H1 (cell line): Measurements from ENCODE around the gene POTEH.
"Not testable (repeated sequence)": the region's sequence is repeated elsewhere in the genome, so short reads cannot be mapped to it uniquely, and the experiment has no call there.

ENCODE experiments used
- E2F6 ChIP-seq: IDR thresholded peaks from 2 replicates; pipeline ENCODE4 v1.6.1; 2012; ENCODE audit warnings: inconsistent platforms
- EGR1 ChIP-seq: IDR thresholded peaks from 2 replicates; pipeline ENCODE4 v1.6.1; 2011; ENCODE audit warnings: low read depth, low read length, borderline replicate concordance
- TF ChIP-seq, protein P1 (sequence below), 3 experiments: IDR thresholded peaks; 1 replicate in 2 of 3; 2 replicates in 1 of 3; pipeline versions ENCODE4 v1.5.1 to v1.6.1; 2011; ENCODE audit warnings: low read length in 3 of 3, mild to moderate bottlenecking in 3 of 3, inconsistent platforms in 2 of 3, low read depth in 1 of 3, moderate library complexity in 1 of 3; ENCODE audit not compliant: insufficient read depth in 1 of 3; ENCODE audit errors: control extremely low read depth in 1 of 3

- not testable (repeated sequence) for TF ChIP-seq EGR1, E2F6
- TF ChIP-seq, protein P1, sequence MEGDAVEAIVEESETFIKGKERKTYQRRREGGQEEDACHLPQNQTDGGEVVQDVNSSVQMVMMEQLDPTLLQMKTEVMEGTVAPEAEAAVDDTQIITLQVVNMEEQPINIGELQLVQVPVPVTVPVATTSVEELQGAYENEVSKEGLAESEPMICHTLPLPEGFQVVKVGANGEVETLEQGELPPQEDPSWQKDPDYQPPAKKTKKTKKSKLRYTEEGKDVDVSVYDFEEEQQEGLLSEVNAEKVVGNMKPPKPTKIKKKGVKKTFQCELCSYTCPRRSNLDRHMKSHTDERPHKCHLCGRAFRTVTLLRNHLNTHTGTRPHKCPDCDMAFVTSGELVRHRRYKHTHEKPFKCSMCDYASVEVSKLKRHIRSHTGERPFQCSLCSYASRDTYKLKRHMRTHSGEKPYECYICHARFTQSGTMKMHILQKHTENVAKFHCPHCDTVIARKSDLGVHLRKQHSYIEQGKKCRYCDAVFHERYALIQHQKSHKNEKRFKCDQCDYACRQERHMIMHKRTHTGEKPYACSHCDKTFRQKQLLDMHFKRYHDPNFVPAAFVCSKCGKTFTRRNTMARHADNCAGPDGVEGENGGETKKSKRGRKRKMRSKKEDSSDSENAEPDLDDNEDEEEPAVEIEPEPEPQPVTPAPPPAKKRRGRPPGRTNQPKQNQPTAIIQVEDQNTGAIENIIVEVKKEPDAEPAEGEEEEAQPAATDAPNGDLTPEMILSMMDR (IDR thresholded peaks at IDR 0.05; ENCODE audit: control extremely low read depth in 1 of 3, insufficient read depth in 1 of 3, low read depth in 1 of 3, low read length in 3 of 3), result not testable (repeated sequence)
Measured at GRCh38 chr22:15652738-15653137, 37.1 kb upstream of the POTEH start.
